Measurements from ENCODE around the gene SORBS2. TPM values are rescaled to one million over a fixed set of nuclear protein-coding genes. Genes with fewer than 3 reads are reported as not detected.

Gene SORBS2
- total RNA-seq, 1 experiment from 2014 or later: 8.4 TPM

- no TSS peak for BruUV-seq (replicated peaks)
- CTCF ChIA-PET: no interaction called here
- Histone ChIP-seq H3K36me3 (ENCODE audit: control insufficient read depth, insufficient read depth, low read length) (no peaks in the 10 kb centered on the region), H3K27me3 (ENCODE audit: control insufficient read depth, insufficient read depth, low read length) (no peaks in the 10 kb centered on the region), H3K9me3 (ENCODE audit: control insufficient read depth, insufficient read depth, low read depth, low read length) (no peaks in the 10 kb centered on the region), H3K4me3 (ENCODE audit: low read depth in 2 of 2, low read length in 2 of 2) (no peak overlapping the region), H3K27ac (ENCODE audit: low read length) (no peak overlapping the region), H3K4me1 (ENCODE audit: control insufficient read depth, insufficient read depth, low read length) (no peaks in the 10 kb centered on the region; the same call in 1 of the 2 replicates)
- POLR2A ChIA-PET: no interaction called here
- no peak for ATAC-seq
- DNase-seq (ENCODE audit: low read depth, low spot score): no peak
- in situ Hi-C loops (cut with HindIII; ENCODE audit: low pct_unique_long_range_greater_than_20kb, low sequenced_read_pairs) (no loop called here), intact Hi-C loops (cut with micrococcal nuclease; ENCODE audit: unreplicated experiment) (no loop called here)
- TF ChIP-seq CTCF (IDR thresholded peaks at IDR 0.05) (no peak), REST (IDR thresholded peaks at IDR 0.05; ENCODE audit: insufficient read depth in 1 of 2, low read depth in 2 of 2, low read length in 1 of 2) (no peak), SIN3A (IDR thresholded peaks at IDR 0.05; ENCODE audit: borderline replicate concordance, insufficient read depth, low read depth, low read length) (no peak), TCF7L2 (IDR thresholded peaks at IDR 0.05; ENCODE audit: low read depth, low read length) (no peak), POLR2AphosphoS5 (IDR thresholded peaks at IDR 0.05; ENCODE audit: low read depth, low read length) (no peak)
Observed at GRCh38 chr4:185831125-185831815, 19.3 kb upstream of the SORBS2 start.

GRCh38 chr4:185830263-185830994, 18.4 kb upstream of the SORBS2 start:
- Histone ChIP-seq H3K4me1 (ENCODE audit: control insufficient read depth, insufficient read depth, low read length) (no peaks in the 10 kb centered on the region), H3K4me3 (ENCODE audit: low read depth in 2 of 2, low read length in 2 of 2) (no peak overlapping the region), H3K9me3 (ENCODE audit: control insufficient read depth, insufficient read depth, low read depth, low read length) (no peaks in the 10 kb centered on the region), H3K27me3 (ENCODE audit: control insufficient read depth, insufficient read depth, low read length) (no peaks in the 10 kb centered on the region), H3K27ac (ENCODE audit: low read length) (no peak overlapping the region), H3K36me3 (ENCODE audit: control insufficient read depth, insufficient read depth, low read length) (no peaks in the 10 kb centered on the region)
- intact Hi-C loops (cut with micrococcal nuclease; ENCODE audit: unreplicated experiment) (no loop called here), in situ Hi-C loops (cut with HindIII; ENCODE audit: low pct_unique_long_range_greater_than_20kb, low sequenced_read_pairs) (no loop called here)
- TF ChIP-seq SIN3A (IDR thresholded peaks at IDR 0.05; ENCODE audit: borderline replicate concordance, insufficient read depth, low read depth, low read length): no peak
- no peak for TF ChIP-seq CTCF (IDR thresholded peaks at IDR 0.05)
- no peak for TF ChIP-seq POLR2AphosphoS5 (IDR thresholded peaks at IDR 0.05; ENCODE audit: low read depth, low read length)
- TF ChIP-seq TCF7L2 (IDR thresholded peaks at IDR 0.05; ENCODE audit: low read depth, low read length): no peak
- no peak for TF ChIP-seq REST (IDR thresholded peaks at IDR 0.05; ENCODE audit: insufficient read depth in 1 of 2, low read depth in 2 of 2, low read length in 1 of 2)
- CTCF ChIA-PET: no interaction called here
- DNase-seq (ENCODE audit: low read depth, low spot score): no peak
- no peak for ATAC-seq
- no TSS peak for BruUV-seq (replicated peaks)
- POLR2A ChIA-PET: no interaction called here
